ENCODE measurements around the gene RXRB.

RXRB gene

GRCh38 chr6:33178755-33179475, 21.6 kb downstream of the RXRB start:
- Histone ChIP-seq H3K4me3 (replicated peaks; ENCODE audit: low read depth, low read length) (no peak overlapping the region), H3K27me3 (replicated peaks; ENCODE audit: control insufficient read depth, insufficient read depth, low read length) (no peaks in the 10 kb centered on the region; the same call in none of the 2 replicates), H3K36me3 (ENCODE audit: control insufficient read depth, insufficient read depth, low read length) (no peaks in the 10 kb centered on the region)
- TF ChIP-seq CTCF (IDR thresholded peaks at IDR 0.05; ENCODE audit: insufficient read depth, low read length, poor library complexity, severe bottlenecking): no peak
- DNase-seq (ENCODE audit: extremely low read depth, insufficient read length): no peak

GRCh38 chr6:33177552-33178446, 22.7 kb downstream of the RXRB start:
- Histone ChIP-seq H3K36me3 (ENCODE audit: control insufficient read depth, insufficient read depth, low read length) (no peaks in the 10 kb centered on the region), H3K4me3 (replicated peaks; ENCODE audit: low read depth, low read length) (no peak overlapping the region), H3K27me3 (replicated peaks; ENCODE audit: control insufficient read depth, insufficient read depth, low read length) (no peaks in the 10 kb centered on the region; the same call in none of the 2 replicates)
- DNase-seq (ENCODE audit: extremely low read depth, insufficient read length): no peak
- no peak for TF ChIP-seq CTCF (IDR thresholded peaks at IDR 0.05; ENCODE audit: insufficient read depth, low read length, poor library complexity, severe bottlenecking)

GRCh38 chr6:33176906-33177305, 23.6 kb downstream of the RXRB start:
- no peak for TF ChIP-seq CTCF (IDR thresholded peaks at IDR 0.05; ENCODE audit: insufficient read depth, low read length, poor library complexity, severe bottlenecking)
- Histone ChIP-seq H3K27me3 (replicated peaks; ENCODE audit: control insufficient read depth, insufficient read depth, low read length) (no peaks in the 10 kb centered on the region; the same call in none of the 2 replicates), H3K4me3 (replicated peaks; ENCODE audit: low read depth, low read length) (no peak overlapping the region), H3K36me3 (ENCODE audit: control insufficient read depth, insufficient read depth, low read length) (no peaks in the 10 kb centered on the region)
- no peak for DNase-seq (ENCODE audit: extremely low read depth, insufficient read length)

- Histone ChIP-seq H3K27me3 (replicated peaks; ENCODE audit: control insufficient read depth, insufficient read depth, low read length) (no peaks in the 10 kb centered on the region; the same call in none of the 2 replicates), H3K36me3 (ENCODE audit: control insufficient read depth, insufficient read depth, low read length) (no peaks in the 10 kb centered on the region), H3K4me3 (replicated peaks; ENCODE audit: low read depth, low read length) (no peak overlapping the region)
- no peak for TF ChIP-seq CTCF (IDR thresholded peaks at IDR 0.05; ENCODE audit: insufficient read depth, low read length, poor library complexity, severe bottlenecking)
- no peak for DNase-seq (ENCODE audit: extremely low read depth, insufficient read length)
Measured at GRCh38 chr6:33175436-33176069, 24.9 kb downstream of the RXRB start.

- DNase-seq (ENCODE audit: extremely low read depth, insufficient read length): no peak
- H3K36me3 ChIP-seq (ENCODE audit: control insufficient read depth, insufficient read depth, low read length): no peaks in the 10 kb centered on the region
- H3K27me3 ChIP-seq (replicated peaks; ENCODE audit: control insufficient read depth, insufficient read depth, low read length): no peaks in the 10 kb centered on the region; the same call in none of the 2 replicates
- TF ChIP-seq CTCF (IDR thresholded peaks at IDR 0.05; ENCODE audit: insufficient read depth, low read length, poor library complexity, severe bottlenecking): no peak
- H3K4me3 ChIP-seq (replicated peaks; ENCODE audit: low read depth, low read length): no peak overlapping the region
Measured at GRCh38 chr6:33174784-33175183, 25.7 kb downstream of the RXRB start.
